Activated naive CD8-positive, alpha-beta T cell treated with anti-CD3 and anti-CD28 coated beads, Interleukin-2, amount 50 U/mL, for 24 hours (primary cell): ENCODE measurements around the gene CFAP20DC.
A peak's percentile ranks its signal among the peaks of the same experiment; 100 is the strongest.
"Not testable (repeated sequence)": the region's sequence is repeated elsewhere in the genome, so short reads cannot be mapped to it uniquely, and the experiment has no call there.

Source experiments
- ATAC-seq: fragments of 150-1000 bp; cut with Tn5 transposase; one replicate; pipeline ENCODE4 v1.10.0; 2021
- DNase-seq: peaks from one replicate; pipeline ENCODE4 v3.0.0; 2021
- H3K27ac Mint-ChIP-seq: one replicate; pipeline ENCODE4 v1.8.0; 2021; ENCODE audit warnings: mild to moderate bottlenecking, mixed read lengths
- H3K27me3 Mint-ChIP-seq: one replicate; pipeline ENCODE4 v1.8.0; 2021; ENCODE audit warnings: mixed read lengths
- H3K36me3 Mint-ChIP-seq: one replicate; pipeline ENCODE4 v1.8.0; 2021; ENCODE audit warnings: low read depth, mixed read lengths
- H3K4me1 Mint-ChIP-seq: one replicate; pipeline ENCODE4 v1.8.0; 2021; ENCODE audit warnings: mixed read lengths
- H3K4me3 Mint-ChIP-seq: one replicate; pipeline ENCODE4 v1.8.0; 2021; ENCODE audit warnings: mild to moderate bottlenecking, moderate library complexity, mixed read lengths
- H3K9me3 Mint-ChIP-seq: one replicate; pipeline ENCODE4 v1.8.0; 2021; ENCODE audit warnings: mixed read lengths

The CFAP20DC gene

GRCh38 chr3:58897646-58898045 is 152.2 kb downstream of the CFAP20DC start:
- Mint-ChIP-seq H3K36me3 (no peaks in the 10 kb centered on the region), H3K4me3 (no peak overlapping the region), H3K27ac (peak overlapping the region; percentile 16), H3K27me3 (peaks cover 5% of the 10 kb centered on the region), H3K4me1 (peaks cover 26% of the 10 kb centered on the region), H3K9me3 (peaks cover 16% of the 10 kb centered on the region)
- DNase-seq (no peak), ATAC-seq (no peak)

GRCh38 chr3:58895678-58896077 is 154.1 kb downstream of the CFAP20DC start:
- DNase-seq, H3K27ac Mint-ChIP-seq, H3K4me3 Mint-ChIP-seq, H3K36me3 Mint-ChIP-seq, ATAC-seq, H3K27me3 Mint-ChIP-seq: not testable (repeated sequence)
- Mint-ChIP-seq H3K9me3 (peaks cover 16% of the 10 kb centered on the region), H3K4me1 (peaks cover 26% of the 10 kb centered on the region)

- not testable (repeated sequence) for DNase-seq, ATAC-seq, H3K27me3 Mint-ChIP-seq, H3K36me3 Mint-ChIP-seq, H3K27ac Mint-ChIP-seq, H3K4me3 Mint-ChIP-seq, H3K4me1 Mint-ChIP-seq
- peaks cover 16% of the 10 kb centered on the region for H3K9me3 Mint-ChIP-seq
These were observed 157.3 kb downstream of the CFAP20DC start for GRCh38 chr3:58892526-58892925.

- no peak overlapping the region for H3K4me3 Mint-ChIP-seq
- no peak for DNase-seq
- no peak overlapping the region for H3K27ac Mint-ChIP-seq
- H3K9me3 Mint-ChIP-seq = no peaks in the 10 kb centered on the region
- H3K4me1 Mint-ChIP-seq = no peaks in the 10 kb centered on the region
- peaks cover 1% of the 10 kb centered on the region for H3K27me3 Mint-ChIP-seq
- no peak for ATAC-seq
- H3K36me3 Mint-ChIP-seq = no peaks in the 10 kb centered on the region
These were observed 161.7 kb downstream of the CFAP20DC start for GRCh38 chr3:58888087-58888486.

GRCh38 chr3:58884453-58884852 is 165.4 kb downstream of the CFAP20DC start:
- H3K4me3 Mint-ChIP-seq = no peak overlapping the region
- DNase-seq = no peak
- no peaks in the 10 kb centered on the region for H3K9me3 Mint-ChIP-seq
- H3K36me3 Mint-ChIP-seq = no peaks in the 10 kb centered on the region
- peaks cover 2% of the 10 kb centered on the region for H3K27me3 Mint-ChIP-seq
- no peaks in the 10 kb centered on the region for H3K4me1 Mint-ChIP-seq
- ATAC-seq = no peak
- H3K27ac Mint-ChIP-seq = no peak overlapping the region

GRCh38 chr3:58880182-58880581 is 169.6 kb downstream of the CFAP20DC start:
- Mint-ChIP-seq H3K9me3 (no peaks in the 10 kb centered on the region), H3K36me3 (no peaks in the 10 kb centered on the region), H3K27ac (no peak overlapping the region), H3K4me3 (no peak overlapping the region), H3K27me3 (peaks cover 3% of the 10 kb centered on the region), H3K4me1 (peaks cover under 1% of the 10 kb centered on the region)
- no peak for ATAC-seq
- DNase-seq = no peak

GRCh38 chr3:58874795-58875194 is 175.0 kb downstream of the CFAP20DC start:
- peak; percentile 94 for ATAC-seq
- H3K4me3 Mint-ChIP-seq = no peak overlapping the region
- no peaks in the 10 kb centered on the region for H3K36me3 Mint-ChIP-seq
- H3K9me3 Mint-ChIP-seq = no peaks in the 10 kb centered on the region
- no peak for DNase-seq
- H3K27me3 Mint-ChIP-seq = peaks cover 10% of the 10 kb centered on the region
- peak overlapping the region; percentile 46 for H3K27ac Mint-ChIP-seq
- peaks cover 18% of the 10 kb centered on the region for H3K4me1 Mint-ChIP-seq

GRCh38 chr3:58874248-58874741 is 175.5 kb downstream of the CFAP20DC start:
- Mint-ChIP-seq H3K4me3 (no peak overlapping the region), H3K36me3 (no peaks in the 10 kb centered on the region), H3K27ac (peak overlapping the region; percentile 46), H3K27me3 (peaks cover 7% of the 10 kb centered on the region), H3K4me1 (peaks cover 18% of the 10 kb centered on the region), H3K9me3 (no peaks in the 10 kb centered on the region)
- ATAC-seq (peak; percentile 73), DNase-seq (no peak)

GRCh38 chr3:58868097-58868779 is 181.6 kb downstream of the CFAP20DC start:
- DNase-seq = no peak
- no peak overlapping the region for H3K27ac Mint-ChIP-seq
- H3K9me3 Mint-ChIP-seq = no peaks in the 10 kb centered on the region
- H3K27me3 Mint-ChIP-seq = peaks cover 9% of the 10 kb centered on the region
- H3K4me1 Mint-ChIP-seq = no peaks in the 10 kb centered on the region
- H3K36me3 Mint-ChIP-seq = no peaks in the 10 kb centered on the region
- ATAC-seq = no peak
- no peak overlapping the region for H3K4me3 Mint-ChIP-seq

- H3K27me3 Mint-ChIP-seq = peaks cover 9% of the 10 kb centered on the region
- H3K4me3 Mint-ChIP-seq = no peak overlapping the region
- DNase-seq = no peak
- H3K27ac Mint-ChIP-seq = no peak overlapping the region
- ATAC-seq = no peak
- H3K9me3 Mint-ChIP-seq = no peaks in the 10 kb centered on the region
- H3K4me1 Mint-ChIP-seq = no peaks in the 10 kb centered on the region
- H3K36me3 Mint-ChIP-seq = no peaks in the 10 kb centered on the region
These were observed 182.2 kb downstream of the CFAP20DC start for GRCh38 chr3:58867621-58868020.

- no peaks in the 10 kb centered on the region for H3K36me3 Mint-ChIP-seq
- DNase-seq = no peak
- H3K4me1 Mint-ChIP-seq = no peaks in the 10 kb centered on the region
- H3K27ac Mint-ChIP-seq = no peak overlapping the region
- no peak for ATAC-seq
- H3K9me3 Mint-ChIP-seq = no peaks in the 10 kb centered on the region
- no peak overlapping the region for H3K4me3 Mint-ChIP-seq
- H3K27me3 Mint-ChIP-seq = peaks cover 8% of the 10 kb centered on the region
These were observed 183.7 kb downstream of the CFAP20DC start for GRCh38 chr3:58866079-58866478.

GRCh38 chr3:58864480-58864879 is 185.3 kb downstream of the CFAP20DC start:
- no peak overlapping the region for H3K27ac Mint-ChIP-seq
- ATAC-seq (no peak), DNase-seq (no peak)
- no peaks in the 10 kb centered on the region for H3K36me3 Mint-ChIP-seq
- H3K27me3 Mint-ChIP-seq = peaks cover 4% of the 10 kb centered on the region
- no peaks in the 10 kb centered on the region for H3K4me1 Mint-ChIP-seq
- no peaks in the 10 kb centered on the region for H3K9me3 Mint-ChIP-seq
- H3K4me3 Mint-ChIP-seq = no peak overlapping the region

GRCh38 chr3:58863206-58863605 is 186.6 kb downstream of the CFAP20DC start:
- Mint-ChIP-seq H3K36me3 (no peaks in the 10 kb centered on the region), H3K27ac (no peak overlapping the region), H3K27me3 (peaks cover 4% of the 10 kb centered on the region), H3K4me1 (no peaks in the 10 kb centered on the region), H3K4me3 (no peak overlapping the region), H3K9me3 (no peaks in the 10 kb centered on the region)
- ATAC-seq (no peak), DNase-seq (no peak)

- Mint-ChIP-seq H3K4me1 (no peaks in the 10 kb centered on the region), H3K4me3 (no peak overlapping the region), H3K36me3 (no peaks in the 10 kb centered on the region), H3K27ac (no peak overlapping the region), H3K9me3 (no peaks in the 10 kb centered on the region), H3K27me3 (peaks cover 2% of the 10 kb centered on the region)
- ATAC-seq (no peak), DNase-seq (no peak)
These were observed 188.3 kb downstream of the CFAP20DC start for GRCh38 chr3:58861551-58861950.

GRCh38 chr3:58858126-58858525 is 191.7 kb downstream of the CFAP20DC start:
- Mint-ChIP-seq H3K4me1 (no peaks in the 10 kb centered on the region), H3K27ac (no peak overlapping the region), H3K36me3 (no peaks in the 10 kb centered on the region), H3K4me3 (no peak overlapping the region), H3K9me3 (no peaks in the 10 kb centered on the region), H3K27me3 (peaks cover 2% of the 10 kb centered on the region)
- ATAC-seq (no peak), DNase-seq (no peak)

- Mint-ChIP-seq H3K4me1 (no peaks in the 10 kb centered on the region), H3K4me3 (no peak overlapping the region), H3K36me3 (no peaks in the 10 kb centered on the region), H3K27ac (no peak overlapping the region), H3K27me3 (peaks cover 2% of the 10 kb centered on the region), H3K9me3 (no peaks in the 10 kb centered on the region)
- ATAC-seq (no peak), DNase-seq (no peak)
These were observed 192.4 kb downstream of the CFAP20DC start for GRCh38 chr3:58857402-58857801.
